Endothelial cell of umbilical vein (primary cell): ENCODE measurements around the gene CYB5D1. TPM values are rescaled to one million over a fixed set of nuclear protein-coding genes. Genes with fewer than 3 reads are reported as not detected.

ENCODE experiments used
- BruUV-seq: library from RNA; stranded (reverse); fragments of 400-500 nt; replicated peaks from 2 replicates; lab custom pipeline; 2021; lab: Mats Ljungman, UMichigan
- CTCF ChIA-PET: fragments of 300-600, 350-600 bp; sonication (Branson Sonifier 250); formaldehyde crosslinking; loops from one replicate; lab custom pipeline; 2021; ENCODE audit warnings: antibody characterized with exemption, inconsistent platforms; lab: Charles Lee
- POLR2A ChIA-PET: fragments of 300-600, 350-600 bp; sonication (Branson Sonifier 250); formaldehyde crosslinking; loops from one replicate; lab custom pipeline; 2021; ENCODE audit warnings: antibody characterized with exemption, inconsistent platforms; lab: Charles Lee
- DNase-seq: peaks from one replicate; pipeline ENCODE4 v3.0.0-alpha.2; 2011; ENCODE audit warnings: low read depth, low spot score
- FAIRE-seq: peaks from 2 replicates; lab custom pipeline; 2011; peaks lifted over from hg19 to GRCh38; lab: Jason Lieb, UNC
- H2AFZ ChIP-seq: 2 replicates; pipeline ENCODE4 v1.6.0; 2012; ENCODE audit warnings: low read depth, low read length, control low read depth, inconsistent platforms
- H3K27ac ChIP-seq: 2 replicates; pipeline ENCODE4 v1.5.1; 2011; ENCODE audit warnings: low read depth, mild to moderate bottlenecking, control low read depth, low read length, moderate library complexity; ENCODE audit not compliant: insufficient read depth
- H3K27me3 ChIP-seq, 2 experiments: 2 replicates each; pipeline versions ENCODE4 v1.6.0 to v1.6.1; 2011; ENCODE audit warnings: low read length in 2 of 2, mixed read lengths in 1 of 2; ENCODE audit not compliant: control insufficient read depth in 2 of 2, insufficient read depth in 2 of 2
- H3K36me3 ChIP-seq, 2 experiments: 2 replicates in 1 of 2; 3 replicates in 1 of 2; pipeline ENCODE4 v1.5.1; 2011; ENCODE audit warnings: low read length in 2 of 2, mild to moderate bottlenecking in 1 of 2, moderate library complexity in 1 of 2; ENCODE audit not compliant: control insufficient read depth in 2 of 2, insufficient read depth in 2 of 2; ENCODE audit errors: extremely low read depth in 1 of 2
- H3K4me1 ChIP-seq: 3 replicates; pipeline ENCODE4 v1.5.1; 2011; ENCODE audit warnings: mild to moderate bottlenecking, low read length; ENCODE audit not compliant: control insufficient read depth, insufficient read depth; ENCODE audit errors: extremely low read depth
- H3K4me2 ChIP-seq: 2 replicates; pipeline ENCODE4 v1.6.1; 2011; ENCODE audit warnings: low read length, control low read depth, mixed read lengths; ENCODE audit not compliant: insufficient read depth
- H3K4me3 ChIP-seq, 3 experiments: fragments of 200-600 bp in 1 of 3; sonication (generic), shearing (Covaris generic) in 1 of 3; replicated peaks in 1 of 3; 2 replicates each; pipeline ENCODE4 v1.5.1; 2011 to 2016; ENCODE audit warnings: control low read depth in 3 of 3, low read length in 3 of 3, mild to moderate bottlenecking in 2 of 3, inconsistent platforms in 1 of 3, low read depth in 1 of 3, moderate library complexity in 1 of 3; ENCODE audit not compliant: insufficient read depth in 1 of 3
- H3K79me2 ChIP-seq: 2 replicates; pipeline ENCODE4 v1.6.0; 2012; ENCODE audit warnings: low read length, inconsistent platforms; ENCODE audit not compliant: control insufficient read depth, insufficient read depth
- H3K9ac ChIP-seq: replicated peaks from 2 replicates; pipeline ENCODE3; 2011; ENCODE audit warnings: low read length, control low read depth; ENCODE audit not compliant: insufficient read depth; ENCODE audit errors: extremely low read depth
- H3K9me1 ChIP-seq: replicated peaks from 3 replicates; pipeline ENCODE4 v1.6.0; 2011; ENCODE audit warnings: mild to moderate bottlenecking, low read length; ENCODE audit not compliant: control insufficient read depth, insufficient read depth; ENCODE audit errors: extremely low read depth
- H3K9me3 ChIP-seq: replicated peaks from 2 replicates; pipeline ENCODE4 v1.5.1; 2012; ENCODE audit warnings: low read length, inconsistent platforms; ENCODE audit not compliant: control insufficient read depth, insufficient read depth
- H4K20me1 ChIP-seq: replicated peaks from 2 replicates; pipeline ENCODE3; 2011; ENCODE audit warnings: mild to moderate bottlenecking, low read length; ENCODE audit not compliant: control insufficient read depth, insufficient read depth; ENCODE audit errors: extremely low read depth
- FOS ChIP-seq: IDR thresholded peaks from 2 replicates; pipeline ENCODE4 v1.6.1; 2011; ENCODE audit warnings: mild to moderate bottlenecking, low read length, moderate library complexity, borderline replicate concordance; ENCODE audit not compliant: insufficient read depth
- GATA2 ChIP-seq: IDR thresholded peaks from 2 replicates; pipeline ENCODE4 v1.7.0; 2011; ENCODE audit warnings: low read depth, mild to moderate bottlenecking, moderate library complexity, mixed read lengths, low read length; ENCODE audit not compliant: insufficient read length, insufficient read depth
- JUN ChIP-seq: IDR thresholded peaks from 2 replicates; pipeline ENCODE4 v1.6.1; 2011; ENCODE audit warnings: borderline replicate concordance, low read depth; ENCODE audit not compliant: insufficient read length, insufficient read depth
- MYC ChIP-seq: IDR thresholded peaks from one replicate; pipeline ENCODE4 v1.6.1; 2011; ENCODE audit warnings: mild to moderate bottlenecking, low read depth, low read length
- POLR2A ChIP-seq: IDR thresholded peaks from 2 replicates; pipeline ENCODE4 v1.6.1; 2012; ENCODE audit warnings: low read depth, mild to moderate bottlenecking, control low read depth, low read length
- dilution Hi-C: fragments of 300-500 bp; cut with MboI; formaldehyde crosslinking; loops from one replicate; pipeline ENCODE4 v1.15.0; 2019; ENCODE audit warnings: low sequenced_read_pairs; ENCODE audit not compliant: extremely low pct_ligation_motif_present
- intact Hi-C: fragments of 100-400 bp; cut with micrococcal nuclease; formaldehyde crosslinking; loops from one replicate; pipeline ENCODE4 v1.10.0; 2022
- polyA plus RNA-seq, 4 experiments: library from polyadenylated mRNA; depleted of rRNA in 3 of 4; stranded (reverse) in 3 of 4; unstranded in 1 of 4; fragments of >200 nt; gene quantifications; 2 replicates each; pipeline versions ENCODE4 v1.2.1 to v1.2.3, GENCODE V29; 2011 to 2012; ENCODE audit warnings: missing spikeins in 1 of 4
- total RNA-seq: library from RNA; stranded (reverse); gene quantifications from 2 replicates; pipeline ENCODE4 v1.2.3, GENCODE V29; 2021
- TF ChIP-seq, protein P1 (sequence below), 2 donors: IDR thresholded peaks; 1 replicate in 1 of 2; 2 replicates in 1 of 2; pipeline ENCODE4 v1.5.1; 2011; ENCODE audit warnings: low read length in 2 of 2, mild to moderate bottlenecking in 2 of 2, moderate library complexity in 2 of 2, control low read depth in 1 of 2, inconsistent platforms in 1 of 2, low read depth in 1 of 2; ENCODE audit not compliant: insufficient read depth in 1 of 2; ENCODE audit errors: extremely low read depth in 1 of 2
- TF ChIP-seq, protein P2 (sequence below): IDR thresholded peaks from 2 replicates; pipeline ENCODE4 v1.6.1; 2011; ENCODE audit not compliant: insufficient read depth, insufficient read length

CYB5D1 gene
- total and polyA plus RNA-seq, 2 donors (not counting 3 experiments of a cell fraction or from before 2014, with no cell fraction given): 9.4 to 18.1 TPM

DNA sequence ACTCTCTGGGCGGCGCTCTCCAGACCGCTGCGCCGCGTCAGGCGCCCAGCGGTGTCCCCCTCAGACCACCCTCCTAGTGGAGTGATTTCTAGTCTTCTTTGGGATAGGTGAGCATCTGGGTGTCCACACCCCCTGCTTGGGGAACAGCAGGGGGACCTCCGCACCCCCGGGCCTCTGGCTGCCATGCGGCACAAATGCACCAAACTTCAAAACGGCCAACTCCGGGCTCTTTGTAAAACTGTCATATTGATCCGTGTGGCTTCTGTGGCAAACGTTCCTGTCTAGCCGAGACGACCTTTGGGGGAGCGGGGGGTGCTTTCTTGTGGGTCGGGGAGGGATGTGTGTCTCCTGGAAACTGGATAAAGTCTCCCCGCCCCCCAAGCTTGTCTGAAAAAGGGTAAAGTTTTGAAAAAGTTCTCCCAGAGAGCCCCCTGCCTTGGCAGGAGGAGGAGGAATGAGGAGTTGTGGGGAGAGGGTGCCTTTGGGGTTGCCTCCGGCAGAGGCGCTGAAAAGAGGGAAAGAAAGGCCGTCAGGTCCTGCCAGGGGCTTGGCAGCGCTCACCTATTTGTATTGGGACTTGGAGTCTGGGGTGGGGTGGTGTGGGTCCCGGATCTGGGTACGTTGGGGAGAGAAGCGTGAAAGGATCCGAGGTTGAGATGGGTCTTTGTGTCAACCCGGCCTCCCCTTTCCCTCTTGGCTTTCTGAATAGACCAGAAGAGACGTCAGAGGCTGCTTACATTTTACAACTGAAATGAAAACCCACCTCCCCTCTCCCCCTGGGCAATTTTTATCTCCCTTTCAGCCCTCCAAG lies 28.6 kb downstream of the CYB5D1 start:
- ChIA-PET POLR2A (no interaction called here), CTCF (no interaction called here)
- H2AFZ ChIP-seq: no peak overlapping the region
- FAIRE-seq (no peak), DNase-seq (peak; percentile 38)
- TF ChIP-seq, protein P1, sequence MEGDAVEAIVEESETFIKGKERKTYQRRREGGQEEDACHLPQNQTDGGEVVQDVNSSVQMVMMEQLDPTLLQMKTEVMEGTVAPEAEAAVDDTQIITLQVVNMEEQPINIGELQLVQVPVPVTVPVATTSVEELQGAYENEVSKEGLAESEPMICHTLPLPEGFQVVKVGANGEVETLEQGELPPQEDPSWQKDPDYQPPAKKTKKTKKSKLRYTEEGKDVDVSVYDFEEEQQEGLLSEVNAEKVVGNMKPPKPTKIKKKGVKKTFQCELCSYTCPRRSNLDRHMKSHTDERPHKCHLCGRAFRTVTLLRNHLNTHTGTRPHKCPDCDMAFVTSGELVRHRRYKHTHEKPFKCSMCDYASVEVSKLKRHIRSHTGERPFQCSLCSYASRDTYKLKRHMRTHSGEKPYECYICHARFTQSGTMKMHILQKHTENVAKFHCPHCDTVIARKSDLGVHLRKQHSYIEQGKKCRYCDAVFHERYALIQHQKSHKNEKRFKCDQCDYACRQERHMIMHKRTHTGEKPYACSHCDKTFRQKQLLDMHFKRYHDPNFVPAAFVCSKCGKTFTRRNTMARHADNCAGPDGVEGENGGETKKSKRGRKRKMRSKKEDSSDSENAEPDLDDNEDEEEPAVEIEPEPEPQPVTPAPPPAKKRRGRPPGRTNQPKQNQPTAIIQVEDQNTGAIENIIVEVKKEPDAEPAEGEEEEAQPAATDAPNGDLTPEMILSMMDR (IDR thresholded peaks at IDR 0.05; ENCODE audit: extremely low read depth in 1 of 2, insufficient read depth in 1 of 2, low read depth in 1 of 2, low read length in 2 of 2): no peak
- TF ChIP-seq POLR2A: peak; percentile 21
- H3K36me3 ChIP-seq: peaks cover 7 to 10% of the 10 kb centered on the region in 2 experiments
- peak overlapping the region; percentile 94 for H3K27ac ChIP-seq
- dilution Hi-C loops: no loop called here
- H3K9me3 ChIP-seq: no peaks in the 10 kb centered on the region
- no peaks in the 10 kb centered on the region for H4K20me1 ChIP-seq
- H3K9ac ChIP-seq: peak overlapping the region; percentile 82
- no peaks in the 10 kb centered on the region for H3K9me1 ChIP-seq
- H3K4me3 ChIP-seq: peak overlapping the region; percentile 67 to 76 (median 74)
- no peaks in the 10 kb centered on the region for H3K27me3 ChIP-seq
- intact Hi-C loops: loop anchor here (1.0 to 5.0 kb wide), 8 partner anchors 24 to 268 kb away; partner anchors contain the start of genes ALOXE3, CNTROB, KDM6B and NAA38
- H3K4me2 ChIP-seq: peak overlapping the region; percentile 95
- H3K79me2 ChIP-seq: peaks cover 32% of the 10 kb centered on the region
- peaks cover 45% of the 10 kb centered on the region for H3K4me1 ChIP-seq
- BruUV-seq: TSS peak; percentile 33

DNA sequence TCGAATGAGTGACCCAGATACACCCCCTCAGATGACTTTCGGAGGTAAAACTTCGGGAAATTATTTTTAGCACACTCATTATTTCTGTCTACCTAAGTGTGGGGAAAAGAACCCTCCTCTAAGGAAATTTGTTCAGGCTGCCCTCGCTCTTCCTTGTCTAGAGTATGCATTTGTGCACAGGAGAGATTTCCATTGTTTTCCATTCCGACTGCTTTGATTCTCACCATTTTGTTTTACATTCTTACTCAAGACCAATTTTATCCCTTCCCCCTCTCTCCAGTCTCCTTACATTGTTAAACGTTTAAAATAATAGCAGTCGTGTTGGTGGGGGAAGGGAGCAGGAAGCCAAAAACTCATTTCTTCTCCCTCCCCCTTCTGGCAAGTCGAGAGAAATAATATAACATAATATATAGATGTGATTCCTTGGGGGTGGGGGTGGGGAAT lies 29.3 kb downstream of the CYB5D1 start:
- H3K79me2 ChIP-seq: peaks cover 32% of the 10 kb centered on the region
- H3K27me3 ChIP-seq: no peaks in the 10 kb centered on the region
- dilution Hi-C loops: no loop called here
- CTCF ChIA-PET: no interaction called here
- H3K4me1 ChIP-seq: peaks cover 45% of the 10 kb centered on the region
- intact Hi-C loops: loop anchor here (1.0 to 5.0 kb wide), 8 partner anchors 25 to 267 kb away; partner anchors contain the start of genes ALOXE3, CNTROB, KDM6B and NAA38
- H3K27ac ChIP-seq: peak overlapping the region; percentile 94
- no peaks in the 10 kb centered on the region for H3K9me3 ChIP-seq
- no peak overlapping the region for H2AFZ ChIP-seq
- no peaks in the 10 kb centered on the region for H3K9me1 ChIP-seq
- TF ChIP-seq MYC (no peak), FOS (no peak), POLR2A (no peak), GATA2 (no peak), JUN (no peak)
- TF ChIP-seq, protein P1 (IDR thresholded peaks at IDR 0.05; ENCODE audit: extremely low read depth in 1 of 2, insufficient read depth in 1 of 2, low read depth in 1 of 2, low read length in 2 of 2): peak in 1 of 2 donors; percentile 11
- TF ChIP-seq, protein P2, sequence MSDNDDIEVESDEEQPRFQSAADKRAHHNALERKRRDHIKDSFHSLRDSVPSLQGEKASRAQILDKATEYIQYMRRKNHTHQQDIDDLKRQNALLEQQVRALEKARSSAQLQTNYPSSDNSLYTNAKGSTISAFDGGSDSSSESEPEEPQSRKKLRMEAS: no peak
- peak overlapping the region; percentile 82 for H3K9ac ChIP-seq
- BruUV-seq: no TSS peak
- H4K20me1 ChIP-seq: no peaks in the 10 kb centered on the region
- FAIRE-seq (no peak), DNase-seq (no peak)
- H3K36me3 ChIP-seq: peaks cover 10 to 13% of the 10 kb centered on the region in 2 experiments
- POLR2A ChIA-PET: no interaction called here
- peak overlapping the region; percentile 67 to 76 (median 74) for H3K4me3 ChIP-seq
- H3K4me2 ChIP-seq: peak overlapping the region; percentile 95
